DMS114 treated with DMSO at 0.1 percent for 48 hours (cell line): ENCODE data around the gene GRIK3.

Experiments used
- DNase-seq: peaks from one replicate; lab custom pipeline; 2025; ENCODE audit not compliant: unreplicated experiment; lab: John Stamatoyannopoulos, UW

Gene GRIK3

DNA sequence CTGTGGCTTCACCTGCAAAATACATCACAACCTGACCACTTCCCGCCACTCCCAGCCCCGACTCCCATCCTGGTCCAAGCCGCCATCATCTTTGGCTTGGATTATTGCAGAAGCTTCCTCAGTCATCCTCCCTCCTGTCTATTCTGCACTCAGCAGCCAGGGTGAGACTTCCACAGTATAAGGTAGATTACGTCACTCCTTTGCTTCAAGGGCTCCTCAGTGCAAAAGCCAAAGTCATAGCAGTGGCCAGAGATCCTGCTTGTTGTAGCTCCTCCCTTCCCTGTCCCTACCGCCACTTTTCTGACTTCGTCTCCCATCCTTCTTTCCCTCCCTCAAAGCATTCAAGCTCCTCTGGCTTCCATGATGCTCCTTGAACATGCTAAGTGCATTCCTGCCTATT, 152.8 kb downstream of the GRIK3 start:
- DNase-seq = no peak

DNA sequence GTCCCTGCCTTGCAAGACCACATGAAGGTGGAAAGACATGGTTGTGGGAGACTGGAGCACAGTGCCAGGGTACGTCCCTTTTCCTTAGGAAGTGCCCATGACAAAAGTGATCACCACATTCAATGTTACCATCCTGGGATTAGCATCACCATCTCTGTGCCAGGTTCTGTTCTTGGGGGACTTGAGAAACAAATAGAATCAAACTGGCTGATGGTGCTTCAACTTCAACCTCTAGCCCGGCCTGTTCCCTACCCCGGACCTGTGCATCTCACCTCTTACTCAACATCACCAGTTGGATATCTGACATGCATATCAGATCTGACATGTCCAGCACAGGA, 153.3 kb downstream of the GRIK3 start:
- no peak for DNase-seq

DNA sequence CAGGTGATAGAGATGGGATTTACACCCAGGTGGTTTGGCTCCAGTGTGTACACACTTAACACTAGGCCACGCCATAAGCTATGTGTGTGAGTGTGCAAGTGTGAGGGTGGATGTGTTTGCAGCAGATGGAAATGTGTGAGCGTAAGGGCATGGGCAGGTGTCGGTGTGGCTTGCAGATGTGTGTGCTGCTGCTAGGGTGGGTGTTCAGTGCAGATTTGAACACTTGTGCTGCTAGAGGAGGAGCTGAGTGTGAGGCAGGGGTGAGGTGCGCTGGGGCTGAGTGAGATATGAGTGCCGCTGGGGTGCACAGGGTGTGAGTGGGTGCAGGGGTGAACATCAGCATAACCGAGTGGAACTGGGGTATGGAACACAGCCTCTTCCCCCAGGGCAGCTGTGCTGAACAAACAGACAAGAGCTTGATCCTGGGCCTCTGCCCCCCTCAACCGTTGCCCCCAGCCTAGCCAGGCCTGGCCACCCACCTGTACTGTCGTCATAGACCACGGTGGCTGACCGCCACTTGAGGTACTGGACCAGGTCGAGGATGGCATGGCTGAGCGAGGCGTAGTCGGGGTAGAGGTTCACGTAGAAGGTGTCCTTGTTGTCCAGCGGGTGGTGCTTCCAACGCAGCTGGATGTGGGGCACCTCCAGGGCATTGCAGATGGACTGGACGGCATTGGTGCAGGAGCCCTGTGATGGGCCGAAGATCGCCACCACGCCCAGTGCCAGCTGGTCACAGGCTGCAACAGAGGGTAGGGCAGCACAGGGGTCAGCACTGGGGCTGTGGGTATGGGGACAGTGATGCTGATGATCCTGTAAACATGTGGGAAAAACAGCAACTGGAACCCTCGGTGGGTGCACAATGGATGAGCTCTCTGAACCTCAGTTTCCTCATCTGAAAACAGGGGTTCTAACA, 153.9 kb downstream of the GRIK3 start:
- DNase-seq = no peak

DNA sequence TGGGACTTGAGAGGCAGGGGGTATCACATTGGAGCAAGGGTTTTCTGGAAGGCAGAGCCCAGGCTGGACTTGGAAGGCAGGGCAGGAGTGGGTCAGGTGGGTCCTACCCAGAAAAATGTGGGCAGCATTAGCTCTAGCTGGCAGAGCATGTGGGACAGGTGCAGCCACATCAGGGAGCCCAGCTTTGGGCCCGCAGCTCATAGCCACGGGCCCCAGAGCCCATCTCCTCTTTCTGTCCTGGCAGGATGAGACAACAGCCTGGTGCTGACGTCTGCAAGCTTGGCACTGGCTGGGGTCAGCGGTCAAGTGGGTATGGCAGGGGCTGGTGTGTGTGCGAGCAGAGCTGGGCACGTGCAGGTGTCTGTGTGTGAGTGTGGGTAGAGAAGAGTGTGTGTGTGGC, 154.7 kb downstream of the GRIK3 start:
- DNase-seq = no peak

DNA sequence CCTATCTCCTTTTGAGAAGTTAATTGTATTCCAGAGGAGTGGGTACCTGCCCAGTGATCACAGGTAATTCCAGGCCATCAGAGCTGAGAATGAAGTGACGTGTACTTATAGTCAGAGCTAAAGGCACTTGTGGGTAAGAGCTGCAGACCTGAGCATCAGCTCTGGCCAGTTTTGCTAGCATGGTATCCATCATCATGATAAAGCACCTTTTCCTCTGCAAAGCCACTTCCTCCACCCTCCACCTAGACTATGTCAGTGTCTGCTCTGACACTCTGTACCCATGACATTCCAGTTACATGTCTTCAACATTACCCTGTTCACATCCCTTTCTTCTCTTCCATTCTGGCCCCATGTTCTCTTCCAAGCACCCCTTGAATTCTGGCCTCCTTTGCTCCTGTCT, 157.3 kb downstream of the GRIK3 start:
- DNase-seq = no peak

DNA sequence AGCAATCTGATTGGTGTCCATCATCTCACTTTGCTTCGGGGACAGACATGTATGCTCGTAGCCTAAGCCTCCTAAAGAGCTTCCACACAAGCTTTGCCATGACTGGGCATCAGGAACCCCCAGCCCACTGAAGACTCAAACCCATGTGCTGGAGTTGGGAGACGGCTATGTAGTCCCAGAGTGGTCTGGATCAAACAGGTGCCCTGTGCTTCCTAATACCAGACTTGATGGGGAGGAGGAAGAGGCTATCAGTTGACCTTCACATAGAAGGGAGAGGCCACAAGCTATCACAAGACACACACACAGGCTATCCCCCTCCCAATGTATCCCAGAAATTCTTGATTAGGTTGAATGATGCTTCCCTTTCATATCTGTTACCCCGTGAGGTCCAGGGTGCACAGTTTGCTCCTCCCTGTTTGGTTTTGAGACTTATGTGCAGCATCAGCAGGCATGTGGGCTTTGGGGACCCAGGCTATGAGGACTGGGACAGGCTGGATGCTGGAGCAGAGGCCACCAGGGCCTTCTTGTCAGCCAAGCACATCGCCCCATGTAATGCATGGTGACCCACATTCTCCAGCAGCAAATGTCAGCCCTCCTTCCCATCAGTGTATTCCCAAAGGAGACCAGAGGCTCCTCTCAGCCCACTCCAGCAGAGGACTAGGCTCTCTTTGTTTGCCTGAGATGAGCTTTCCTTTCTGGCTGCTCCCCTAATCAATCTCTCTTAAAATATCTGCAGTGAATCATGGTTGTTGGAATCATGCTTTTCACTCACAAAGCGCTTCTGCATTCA, 159.8 kb downstream of the GRIK3 start:
- DNase-seq = no peak

DNA sequence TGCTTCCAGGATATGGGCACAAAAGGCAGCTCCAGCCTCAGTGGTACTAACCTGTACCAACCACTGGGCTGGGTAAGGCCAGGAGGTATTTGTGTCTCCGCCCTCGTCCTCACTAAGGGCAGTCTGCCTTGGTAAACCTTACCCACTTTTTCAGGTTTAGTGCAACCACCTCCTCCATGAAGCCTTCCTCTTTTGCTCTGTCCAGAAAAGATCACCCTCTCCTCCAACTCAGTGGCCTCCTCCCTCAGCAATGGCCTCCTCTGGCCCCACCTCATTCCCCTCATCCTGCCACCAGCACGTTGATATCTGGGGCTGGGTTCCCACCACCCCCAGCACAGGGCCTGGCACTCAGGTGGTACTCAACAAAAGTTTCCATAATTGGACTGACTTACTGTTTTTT, 161.5 kb downstream of the GRIK3 start:
- DNase-seq = no peak

DNA sequence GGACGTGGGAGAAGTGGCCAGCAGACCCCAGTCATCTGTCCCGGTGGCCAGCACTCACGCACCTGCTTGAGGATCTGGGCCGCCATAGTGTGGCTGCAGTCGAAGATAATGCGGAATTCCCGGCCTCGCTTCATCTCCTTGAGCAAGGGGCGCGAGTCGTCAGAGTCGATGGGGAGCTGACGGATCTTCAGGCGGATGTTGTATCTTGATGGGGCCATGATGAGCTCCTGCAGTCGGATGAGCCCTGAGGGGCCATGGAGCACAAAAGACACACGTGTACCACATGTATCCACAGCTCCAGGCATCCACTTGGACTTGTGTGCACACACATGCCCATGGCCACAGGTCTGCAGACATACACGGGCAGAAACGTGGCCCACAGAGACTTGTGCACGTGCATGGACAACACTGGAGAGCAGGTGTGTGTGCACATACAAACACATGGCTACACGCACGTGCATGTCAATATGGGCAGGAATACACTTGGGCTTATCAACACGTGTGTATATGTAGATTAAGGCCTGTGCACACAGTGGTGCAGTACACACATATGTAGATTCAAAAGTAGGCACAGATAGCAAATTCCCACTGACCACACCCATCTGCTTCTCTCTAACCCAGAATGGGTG, 162.1 kb downstream of the GRIK3 start:
- no peak for DNase-seq

DNA sequence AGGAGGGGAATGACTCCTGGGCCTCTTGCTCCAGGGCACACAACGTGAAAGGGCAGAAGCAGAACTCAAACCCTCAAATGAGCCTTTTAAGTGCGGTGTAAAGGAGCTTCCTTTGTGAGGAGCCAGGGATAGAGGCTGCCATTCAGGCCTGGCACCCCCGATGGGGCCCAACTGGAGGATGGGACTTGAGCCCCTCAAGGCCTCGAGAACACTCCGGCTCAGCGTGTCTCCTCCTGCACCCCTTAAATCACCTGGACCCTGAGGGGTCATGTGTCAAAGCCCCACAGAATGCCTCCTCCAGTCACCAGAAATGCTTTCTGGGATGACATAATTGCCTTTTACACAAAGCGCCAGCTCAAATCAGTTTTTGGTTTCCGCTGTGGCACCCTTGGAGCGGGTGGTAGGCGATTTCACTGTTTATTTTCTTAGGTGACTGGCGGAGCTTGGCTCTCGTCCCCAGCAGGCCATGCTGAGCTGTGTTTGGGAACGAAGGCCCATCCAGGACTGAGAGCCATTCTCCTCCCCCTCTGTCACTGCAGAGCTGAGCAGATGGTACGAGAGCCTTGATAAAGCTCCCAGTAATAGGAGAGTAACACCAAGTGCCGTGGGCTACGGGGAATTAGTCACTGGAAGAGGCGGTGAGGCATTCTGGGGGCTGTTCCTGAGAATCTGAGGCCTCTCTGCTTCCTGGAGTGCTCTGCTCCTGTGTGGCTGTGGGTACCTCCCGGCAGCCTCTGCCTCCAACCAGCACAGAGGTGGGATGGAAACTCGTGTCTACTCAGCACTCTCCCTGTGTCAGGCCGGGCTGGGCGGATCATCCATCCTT, 163.0 kb downstream of the GRIK3 start:
- DNase-seq = no peak

DNA sequence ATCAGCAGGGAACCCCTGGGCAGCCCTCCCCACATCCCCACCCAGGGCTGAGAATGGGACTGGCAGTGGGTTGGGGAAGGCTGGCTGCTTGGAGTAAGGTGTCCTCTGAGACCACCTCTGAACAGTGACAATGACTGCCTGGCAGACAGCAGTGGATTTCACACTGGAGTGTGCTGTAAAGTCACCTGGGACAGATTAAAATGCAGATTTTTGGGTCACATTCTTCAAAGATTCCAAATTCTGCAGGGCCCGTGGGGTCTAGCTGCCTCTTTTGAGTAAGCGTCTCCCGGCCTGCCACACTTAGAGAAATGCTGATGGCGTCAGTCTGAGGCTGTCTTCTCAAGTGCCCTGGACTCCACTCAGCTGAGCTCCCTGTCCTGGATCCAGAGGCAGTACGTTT, 164.5 kb downstream of the GRIK3 start:
- no peak for DNase-seq

DNA sequence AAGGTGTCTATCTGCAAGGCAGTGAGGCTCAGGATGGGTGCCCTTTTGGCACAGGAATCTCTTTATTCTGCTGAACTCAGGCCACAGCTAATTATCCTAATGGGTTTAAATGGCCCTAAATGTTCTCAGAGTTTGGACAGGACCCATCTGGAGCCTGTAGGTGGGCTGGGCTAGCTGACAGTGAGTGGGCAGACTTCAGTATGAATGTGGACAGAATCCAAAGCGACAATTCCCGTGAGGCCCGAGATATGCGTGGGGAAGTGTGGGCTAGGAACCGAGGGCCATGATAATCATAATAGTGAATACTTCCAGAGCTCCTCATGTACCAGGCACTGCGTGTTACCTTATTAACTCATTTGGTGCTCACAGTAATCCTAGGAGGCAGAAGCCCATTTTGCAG, 165.3 kb downstream of the GRIK3 start:
- DNase-seq = no peak

DNA sequence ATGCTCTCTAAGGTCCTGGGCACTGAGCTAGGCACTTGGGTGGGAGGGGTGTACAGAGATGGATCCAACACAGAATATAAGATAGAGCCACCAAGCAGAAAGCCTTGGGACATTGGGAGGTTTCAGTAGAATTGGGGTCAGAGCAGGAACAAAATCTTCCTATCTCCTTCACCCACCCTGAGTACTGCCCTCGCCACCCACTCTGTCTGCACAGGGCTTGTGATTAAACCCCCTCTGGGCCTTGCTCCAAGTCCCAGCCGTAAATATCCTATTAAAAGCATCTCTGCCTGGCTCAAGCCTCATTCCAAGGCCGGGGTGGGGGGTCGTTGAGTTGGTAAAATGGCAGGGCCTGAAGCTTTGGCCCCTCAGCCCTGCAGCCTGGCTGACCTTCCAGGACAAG, 166.7 kb downstream of the GRIK3 start:
- DNase-seq = no peak

DNA sequence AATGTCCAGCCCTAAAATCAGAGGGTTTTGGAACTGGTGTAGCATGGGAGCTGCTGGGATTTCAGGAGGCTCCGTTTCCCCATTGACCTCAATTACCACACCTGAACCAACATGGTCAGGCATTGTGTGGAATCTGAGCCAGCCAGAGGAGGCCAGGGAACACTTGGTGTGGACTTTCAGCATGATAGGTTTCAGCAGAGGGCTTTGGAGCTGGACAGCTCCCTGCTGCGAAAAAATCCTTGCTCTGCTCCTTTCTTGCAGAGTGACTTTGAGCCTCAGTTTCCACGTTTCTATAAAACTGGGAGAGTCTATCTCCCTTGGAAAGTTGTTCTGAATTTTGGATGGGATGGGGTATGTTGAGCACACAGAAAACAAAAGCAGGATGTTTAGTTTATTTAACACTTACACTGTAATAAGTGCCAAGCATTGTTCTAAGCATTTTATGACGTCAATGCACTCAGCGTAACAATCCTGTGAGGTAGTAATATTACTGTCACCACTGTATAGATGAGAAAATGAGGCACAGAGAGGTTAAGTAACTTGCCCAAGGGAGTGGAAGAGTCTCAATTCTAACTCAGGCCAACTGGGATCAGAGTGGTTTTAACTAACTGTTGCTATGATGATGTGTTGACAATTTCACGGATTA, 168.0 kb downstream of the GRIK3 start:
- no peak for DNase-seq

DNA sequence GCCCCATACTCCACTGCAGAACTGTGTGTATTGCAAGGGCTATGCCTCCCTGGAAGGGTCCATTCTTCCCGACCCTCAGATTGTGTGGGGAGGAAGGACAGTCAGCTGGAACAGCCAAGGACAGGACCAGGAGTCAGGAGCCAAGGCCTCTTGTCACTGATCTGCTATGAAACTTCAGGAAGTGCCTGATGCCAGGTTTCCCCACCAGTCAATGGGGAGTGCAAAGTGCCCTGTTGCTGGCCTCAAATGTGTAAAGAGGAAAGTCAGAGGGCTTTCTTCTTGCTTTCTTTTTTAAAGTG, 168.8 kb downstream of the GRIK3 start:
- no peak for DNase-seq

DNA sequence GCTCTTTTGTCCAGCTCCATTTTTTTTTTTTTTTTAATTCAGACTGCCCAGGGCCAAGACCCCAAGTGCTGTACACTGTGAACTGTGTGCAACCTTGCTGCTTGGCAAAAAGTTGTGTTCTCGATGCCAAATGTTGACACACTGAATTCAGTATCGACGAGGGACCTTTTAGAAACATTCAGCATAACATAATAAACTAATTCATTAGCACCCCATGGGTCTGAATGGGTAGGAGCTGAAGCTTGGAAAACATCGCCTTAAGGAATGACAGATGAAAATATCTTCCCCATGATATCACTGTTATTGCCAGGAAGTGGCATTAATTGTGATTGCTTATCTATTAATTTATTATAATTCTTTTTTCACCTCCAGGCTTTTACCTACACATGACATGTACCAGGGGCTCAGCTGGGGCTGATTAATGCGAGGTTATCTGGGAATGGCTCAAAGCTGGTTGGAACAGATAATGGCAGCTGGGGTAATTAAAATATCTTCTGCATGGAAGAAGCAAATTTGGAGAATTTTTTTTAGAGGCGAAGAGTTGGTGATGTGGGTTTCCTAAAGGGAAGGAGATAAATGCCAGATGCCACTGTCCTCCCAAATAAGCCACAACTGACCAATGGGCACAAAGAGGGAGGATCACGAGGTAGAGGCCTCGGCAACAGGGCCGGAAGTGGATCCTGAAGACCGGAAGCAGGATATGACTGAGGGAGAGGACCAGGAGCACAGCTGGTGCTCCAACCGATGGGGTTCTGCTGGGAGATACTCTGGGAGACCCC, 169.3 kb downstream of the GRIK3 start:
- DNase-seq = no peak

DNA sequence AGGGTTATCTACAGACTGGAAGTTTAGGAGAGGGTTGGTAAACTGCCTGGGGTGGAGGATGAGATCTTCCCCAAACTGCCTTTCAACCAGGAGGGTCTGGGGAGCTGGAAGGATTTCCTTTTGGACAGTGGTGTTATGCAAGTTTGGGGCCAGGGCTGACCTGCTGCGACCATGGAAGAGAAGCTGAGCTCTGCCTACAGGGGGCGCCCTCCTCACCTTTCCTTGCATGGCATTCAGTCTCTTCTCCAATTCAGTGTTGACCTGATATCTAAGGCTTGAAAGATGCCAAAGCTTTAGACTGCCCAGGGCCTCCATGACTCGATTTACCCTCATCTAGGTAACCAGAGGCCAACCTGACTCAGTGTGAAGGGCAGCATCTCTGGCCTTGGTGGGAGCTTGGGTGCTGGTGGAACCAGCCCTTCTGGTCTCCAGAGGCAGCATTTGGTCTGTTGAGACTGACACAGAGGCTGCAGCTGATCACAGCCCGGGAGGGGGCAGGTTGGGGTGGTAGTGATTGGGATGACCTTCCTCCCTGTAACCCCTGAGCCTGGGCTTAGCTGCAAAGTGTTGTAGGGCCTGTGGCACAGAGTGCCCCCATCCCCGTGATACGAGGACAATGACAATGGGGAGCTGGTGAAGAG, 170.0 kb downstream of the GRIK3 start:
- no peak for DNase-seq

DNA sequence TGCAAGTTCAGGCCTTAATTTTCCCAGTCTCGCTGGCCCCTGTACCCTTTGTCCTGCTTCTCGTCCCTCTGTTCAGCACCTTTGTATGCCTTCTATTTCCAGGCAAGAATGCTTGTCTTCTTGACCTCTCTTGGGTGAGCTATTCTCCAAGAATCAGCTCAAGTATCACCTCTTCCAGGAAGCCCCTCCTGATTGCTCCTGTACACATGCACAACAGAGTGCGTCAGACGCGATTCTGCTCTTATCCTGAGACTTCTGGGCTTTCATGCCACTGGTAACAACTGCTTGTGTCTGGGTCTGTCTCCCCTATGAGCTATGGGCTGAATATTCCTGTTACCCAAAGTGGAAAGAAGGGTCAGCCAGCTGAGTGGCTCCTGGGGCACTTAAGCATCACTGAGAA, 170.8 kb downstream of the GRIK3 start:
- no peak for DNase-seq

DNA sequence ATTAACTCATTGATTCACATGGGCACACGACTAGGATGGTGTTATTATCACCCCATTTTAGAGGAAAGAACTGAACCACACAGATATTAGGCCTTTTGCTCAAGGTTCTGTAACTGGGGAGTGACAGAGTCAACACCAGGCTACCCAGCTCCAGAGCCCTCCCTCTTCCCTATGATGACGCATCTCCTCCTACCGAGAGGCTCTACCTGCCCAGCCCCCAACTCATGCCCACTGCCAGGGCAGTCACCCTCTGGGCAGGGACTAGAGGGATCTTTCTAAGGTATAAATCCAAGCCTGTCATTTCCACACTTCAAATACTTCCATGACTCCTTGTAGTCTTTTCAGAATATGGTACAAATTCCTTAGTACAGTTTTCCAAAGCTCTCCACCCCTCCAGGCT, 171.3 kb downstream of the GRIK3 start:
- DNase-seq = no peak

DNA sequence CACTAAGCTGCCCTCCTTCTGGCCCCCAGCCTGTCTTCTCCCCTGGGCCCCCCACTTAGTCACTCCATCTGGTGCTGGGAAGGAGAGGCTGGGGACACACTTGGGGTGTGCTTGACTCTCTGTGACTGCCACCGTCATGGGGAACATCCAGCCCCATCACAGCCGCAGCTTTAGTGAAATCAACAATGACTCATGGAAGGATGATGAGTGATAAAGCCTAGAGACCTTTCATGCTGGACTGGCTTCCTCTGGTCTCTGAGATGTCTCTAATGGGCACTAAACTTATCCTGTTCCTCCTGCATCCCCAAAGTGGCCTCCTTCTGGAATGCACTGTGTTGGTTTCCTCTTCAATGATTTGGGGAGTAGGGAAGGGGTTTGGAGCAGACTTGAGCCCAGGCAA, 172.9 kb downstream of the GRIK3 start:
- no peak for DNase-seq

DNA sequence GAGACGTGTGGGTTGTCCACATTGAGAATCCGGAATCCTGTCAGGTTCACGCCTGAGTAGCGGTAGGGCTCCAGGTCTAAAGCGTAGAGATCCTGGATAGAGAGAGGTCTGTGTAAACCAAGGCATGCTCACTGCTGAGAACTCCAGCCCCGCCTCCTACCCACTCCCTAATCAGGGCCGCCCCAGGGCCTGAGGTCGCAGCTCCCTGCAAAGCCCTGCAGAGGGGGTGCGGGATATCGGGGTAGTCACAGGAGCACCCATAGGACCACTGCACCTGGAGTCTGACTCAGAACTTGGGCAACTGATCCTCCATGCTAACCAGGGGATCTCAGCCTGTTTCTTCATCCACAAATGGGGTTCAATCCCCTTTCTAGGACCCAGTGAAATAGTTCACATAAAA, 174.4 kb downstream of the GRIK3 start:
- DNase-seq = no peak
